Astrocyte of the cerebellum (primary cell): Measurements from ENCODE around the gene ZNF253.
"Not testable (repeated sequence)": the region's sequence is repeated elsewhere in the genome, so short reads cannot be mapped to it uniquely, and the experiment has no call there.

Source experiments
- DNase-seq: peaks from one replicate; pipeline ENCODE4 v3.0.0-alpha.2; 2011; ENCODE audit warnings: low read depth
- H3K4me3 ChIP-seq: 2 replicates; pipeline ENCODE4 v1.5.1; 2011; ENCODE audit warnings: mild to moderate bottlenecking, low read depth, low read length, moderate library complexity
- in situ Hi-C: cut with HindIII; loops from 2 replicates; pipeline ENCODE4 v1.10.0; 2017; ENCODE audit warnings: low sequenced_read_pairs
- TF ChIP-seq, protein P1 (sequence below): IDR thresholded peaks from 2 replicates; pipeline ENCODE4 v1.5.1; 2012; ENCODE audit warnings: low read length, low read depth, moderate library complexity, mild to moderate bottlenecking; ENCODE audit errors: missing control alignments

ZNF253 gene

DNA sequence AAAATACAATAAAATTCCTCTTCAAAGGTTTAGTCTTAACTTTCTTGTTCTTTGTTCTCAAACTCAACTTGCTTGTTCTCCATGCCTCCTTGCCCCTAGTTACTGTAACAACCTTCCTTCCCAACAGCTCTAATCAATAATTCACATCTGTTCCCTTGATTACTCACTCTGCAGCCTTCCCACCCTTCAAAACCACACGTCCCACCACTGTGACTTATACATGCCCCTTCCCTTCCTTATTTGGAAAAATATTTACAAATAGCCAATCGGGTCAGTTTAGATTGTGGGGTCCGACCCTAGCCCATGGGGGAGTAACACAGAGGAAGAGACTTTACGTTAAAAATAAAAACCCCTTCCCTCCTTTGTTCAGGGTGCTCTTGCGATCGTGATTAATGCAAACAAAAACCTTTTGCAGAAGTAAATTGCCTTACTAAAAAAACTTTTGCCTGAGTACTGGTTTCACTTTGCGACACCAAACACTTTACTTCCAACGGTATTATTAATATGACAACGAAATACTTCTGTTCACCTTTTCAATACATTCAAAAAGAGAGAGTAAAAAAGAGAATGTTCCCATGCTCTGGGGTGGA lies 34.6 kb downstream of the ZNF253 start:
- DNase-seq = peak; percentile 40
- TF ChIP-seq, protein P1, sequence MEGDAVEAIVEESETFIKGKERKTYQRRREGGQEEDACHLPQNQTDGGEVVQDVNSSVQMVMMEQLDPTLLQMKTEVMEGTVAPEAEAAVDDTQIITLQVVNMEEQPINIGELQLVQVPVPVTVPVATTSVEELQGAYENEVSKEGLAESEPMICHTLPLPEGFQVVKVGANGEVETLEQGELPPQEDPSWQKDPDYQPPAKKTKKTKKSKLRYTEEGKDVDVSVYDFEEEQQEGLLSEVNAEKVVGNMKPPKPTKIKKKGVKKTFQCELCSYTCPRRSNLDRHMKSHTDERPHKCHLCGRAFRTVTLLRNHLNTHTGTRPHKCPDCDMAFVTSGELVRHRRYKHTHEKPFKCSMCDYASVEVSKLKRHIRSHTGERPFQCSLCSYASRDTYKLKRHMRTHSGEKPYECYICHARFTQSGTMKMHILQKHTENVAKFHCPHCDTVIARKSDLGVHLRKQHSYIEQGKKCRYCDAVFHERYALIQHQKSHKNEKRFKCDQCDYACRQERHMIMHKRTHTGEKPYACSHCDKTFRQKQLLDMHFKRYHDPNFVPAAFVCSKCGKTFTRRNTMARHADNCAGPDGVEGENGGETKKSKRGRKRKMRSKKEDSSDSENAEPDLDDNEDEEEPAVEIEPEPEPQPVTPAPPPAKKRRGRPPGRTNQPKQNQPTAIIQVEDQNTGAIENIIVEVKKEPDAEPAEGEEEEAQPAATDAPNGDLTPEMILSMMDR = no peak
- in situ Hi-C loops = no loop called here
- peak overlapping the region; percentile 82 for H3K4me3 ChIP-seq

DNA sequence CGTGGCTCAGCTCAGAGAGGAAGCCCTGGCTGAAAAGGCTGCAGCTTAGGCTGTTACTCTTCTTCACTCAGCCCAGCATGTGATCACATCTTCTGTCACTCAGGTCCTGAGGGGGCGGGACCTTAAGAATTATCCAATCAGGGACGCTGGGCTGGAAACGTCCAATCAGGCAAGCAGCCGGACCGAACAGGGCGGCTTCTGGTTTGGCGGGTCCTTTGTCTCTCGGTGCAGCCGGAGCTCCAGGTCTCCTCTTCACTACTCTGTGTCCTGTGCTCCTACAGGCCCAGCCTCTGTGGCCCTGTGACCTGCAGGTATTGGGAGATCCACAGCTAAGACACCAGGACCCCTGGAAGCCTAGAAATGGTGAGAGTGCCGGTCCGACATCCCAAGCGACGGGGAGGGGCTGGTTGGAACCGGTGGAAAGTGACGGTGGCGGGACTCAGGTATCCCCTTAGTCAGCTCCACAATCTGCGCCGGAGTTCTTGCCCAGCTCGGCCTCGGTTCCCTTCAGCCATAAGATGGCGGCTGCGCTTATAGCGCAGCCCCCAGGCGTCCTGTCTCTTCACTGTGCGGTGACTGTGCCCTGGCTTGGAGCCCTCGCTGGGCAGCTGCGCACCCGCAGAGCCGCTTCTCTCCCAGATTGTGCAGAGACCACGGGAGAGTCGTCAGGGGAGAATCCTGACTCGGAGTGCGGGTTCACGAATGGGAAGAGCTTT lies 35.2 kb downstream of the ZNF253 start, which contains the start of gene ZNF93:
ZNF93 (plus strand) TSS at position 218 of the 716 bp plus-strand sequence; CDS start at position 361, 143 bp downstream.
- peak; percentile 95 for DNase-seq
- peak within 1 kb of the TSS; percentile 82 for H3K4me3 ChIP-seq
- in situ Hi-C loops = no loop called here
- TF ChIP-seq, protein P1 = no peak

GRCh38 chr19:19907551-19907950 lies 41.9 kb downstream of the ZNF253 start:
- H3K4me3 ChIP-seq, DNase-seq, in situ Hi-C loops: not testable (repeated sequence)

DNA sequence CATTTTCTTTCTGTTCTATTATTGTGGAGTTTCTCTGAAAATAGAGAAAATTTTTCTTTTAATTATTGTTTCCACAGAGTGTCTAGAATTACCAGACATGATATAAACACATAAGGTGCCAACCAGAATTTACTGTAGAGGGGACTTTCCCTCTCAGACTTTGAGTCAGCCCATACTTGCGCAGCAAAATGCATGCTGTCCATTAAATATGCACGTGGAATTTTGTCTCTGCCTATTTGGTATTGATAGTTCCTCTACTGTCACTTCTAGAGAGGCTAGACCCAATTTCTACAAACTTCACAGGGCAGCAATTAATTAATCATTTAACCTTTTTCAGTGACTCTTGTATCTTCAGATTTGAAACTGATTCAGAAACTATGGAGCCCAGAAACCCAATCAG lies 44.0 kb downstream of the ZNF253 start:
- in situ Hi-C loops = no loop called here
- TF ChIP-seq, protein P1 = no peak
- DNase-seq = no peak
- no peak overlapping the region for H3K4me3 ChIP-seq

GRCh38 chr19:19911150-19911549 lies 45.5 kb downstream of the ZNF253 start:
- in situ Hi-C loops = no loop called here
- no peak for DNase-seq
- H3K4me3 ChIP-seq = no peak overlapping the region
- TF ChIP-seq, protein P1 = no peak

GRCh38 chr19:19914596-19914995 lies 48.9 kb downstream of the ZNF253 start:
- in situ Hi-C loops = no loop called here
- TF ChIP-seq, protein P1 = no peak
- no peak overlapping the region for H3K4me3 ChIP-seq
- no peak for DNase-seq

- in situ Hi-C loops, DNase-seq, H3K4me3 ChIP-seq: not testable (repeated sequence)
Measured at GRCh38 chr19:19930417-19930816, 64.7 kb downstream of the ZNF253 start.

DNA sequence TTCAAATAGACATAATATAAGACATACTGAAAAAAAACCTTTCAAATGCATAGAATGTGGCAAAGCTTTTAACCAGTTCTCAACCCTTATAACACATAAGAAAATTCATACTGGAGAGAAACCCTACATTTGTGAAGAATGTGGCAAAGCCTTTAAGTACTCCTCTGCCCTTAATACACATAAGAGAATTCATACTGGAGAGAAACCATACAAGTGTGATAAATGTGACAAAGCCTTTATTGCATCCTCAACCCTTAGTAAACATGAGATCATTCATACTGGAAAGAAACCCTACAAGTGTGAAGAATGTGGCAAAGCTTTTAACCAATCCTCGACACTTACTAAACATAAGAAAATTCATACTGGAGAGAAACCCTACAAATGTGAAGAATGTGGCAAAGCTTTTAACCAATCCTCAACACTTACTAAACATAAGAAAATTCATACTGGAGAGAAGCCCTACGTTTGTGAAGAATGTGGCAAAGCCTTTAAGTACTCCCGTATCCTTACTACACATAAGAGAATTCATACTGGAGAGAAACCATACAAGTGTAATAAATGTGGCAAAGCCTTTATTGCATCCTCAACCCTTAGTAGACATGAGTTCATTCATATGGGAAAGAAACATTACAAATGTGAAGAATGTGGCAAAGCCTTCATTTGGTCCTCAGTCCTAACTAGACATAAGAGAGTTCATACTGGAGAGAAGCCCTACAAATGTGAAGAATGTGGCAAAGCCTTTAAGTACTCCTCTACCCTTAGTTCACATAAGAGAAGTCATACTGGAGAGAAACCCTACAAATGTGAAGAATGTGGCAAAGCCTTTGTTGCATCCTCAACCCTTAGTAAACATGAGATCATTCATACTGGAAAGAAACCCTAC lies 68.0 kb downstream of the ZNF253 start:
- in situ Hi-C loops, H3K4me3 ChIP-seq, DNase-seq: not testable (repeated sequence)
